VCaP (cell line): ENCODE measurements around the gene MYLK.

Experiments
- H3K27ac ChIP-seq: fragments of 450-650 bp; 2 replicates; pipeline ENCODE4 v1.5.1; 2017
- TF ChIP-seq, protein P1 (sequence below): fragments of 450-650 bp; conservative IDR thresholded peaks from 2 replicates; pipeline ENCODE4 v1.5.1; 2017; ENCODE audit warnings: mild to moderate bottlenecking, moderate library complexity

Gene MYLK

DNA sequence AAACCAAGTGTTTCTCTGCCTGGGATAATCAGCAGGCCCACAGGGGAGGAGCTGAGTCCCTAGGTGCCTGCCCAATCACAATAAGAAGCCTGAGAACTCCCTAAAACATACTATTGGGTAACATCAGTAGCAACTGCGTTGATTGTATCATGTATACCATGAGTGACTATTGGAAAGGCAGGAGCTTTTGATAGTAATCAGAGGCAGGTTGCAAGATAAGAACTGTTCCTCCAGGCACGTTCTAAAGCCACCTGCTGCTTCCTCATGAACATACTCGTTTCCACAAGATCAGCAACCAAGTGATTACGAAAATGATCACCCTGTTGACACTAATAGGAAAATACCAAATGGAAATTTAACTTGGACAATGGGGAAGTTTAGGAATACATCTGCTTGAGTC is 6.7 kb downstream of the MYLK start:
- TF ChIP-seq, protein P1, sequence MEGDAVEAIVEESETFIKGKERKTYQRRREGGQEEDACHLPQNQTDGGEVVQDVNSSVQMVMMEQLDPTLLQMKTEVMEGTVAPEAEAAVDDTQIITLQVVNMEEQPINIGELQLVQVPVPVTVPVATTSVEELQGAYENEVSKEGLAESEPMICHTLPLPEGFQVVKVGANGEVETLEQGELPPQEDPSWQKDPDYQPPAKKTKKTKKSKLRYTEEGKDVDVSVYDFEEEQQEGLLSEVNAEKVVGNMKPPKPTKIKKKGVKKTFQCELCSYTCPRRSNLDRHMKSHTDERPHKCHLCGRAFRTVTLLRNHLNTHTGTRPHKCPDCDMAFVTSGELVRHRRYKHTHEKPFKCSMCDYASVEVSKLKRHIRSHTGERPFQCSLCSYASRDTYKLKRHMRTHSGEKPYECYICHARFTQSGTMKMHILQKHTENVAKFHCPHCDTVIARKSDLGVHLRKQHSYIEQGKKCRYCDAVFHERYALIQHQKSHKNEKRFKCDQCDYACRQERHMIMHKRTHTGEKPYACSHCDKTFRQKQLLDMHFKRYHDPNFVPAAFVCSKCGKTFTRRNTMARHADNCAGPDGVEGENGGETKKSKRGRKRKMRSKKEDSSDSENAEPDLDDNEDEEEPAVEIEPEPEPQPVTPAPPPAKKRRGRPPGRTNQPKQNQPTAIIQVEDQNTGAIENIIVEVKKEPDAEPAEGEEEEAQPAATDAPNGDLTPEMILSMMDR: no peak
- H3K27ac ChIP-seq: no peak overlapping the region

DNA sequence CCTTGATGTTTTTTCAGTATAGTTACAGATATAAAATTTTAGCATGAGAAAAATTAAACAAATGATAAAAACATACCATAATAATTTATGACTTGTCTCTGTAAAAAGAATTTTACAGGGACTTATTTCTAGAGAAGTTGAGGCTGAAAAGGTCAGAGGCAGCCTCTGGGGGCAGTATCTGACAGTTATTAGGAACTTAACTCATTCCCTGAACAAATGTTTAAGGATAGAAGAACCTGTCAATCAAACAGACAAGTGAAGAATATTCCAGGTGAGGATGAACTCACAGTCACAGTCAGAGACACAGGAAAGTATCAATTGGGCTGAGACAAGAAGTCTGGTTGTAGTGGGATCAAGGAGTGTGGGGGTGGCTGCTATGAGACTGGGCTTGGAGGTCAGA is 7.3 kb downstream of the MYLK start:
- no peak overlapping the region for H3K27ac ChIP-seq
- TF ChIP-seq, protein P1: peak; percentile 39; the same call in 1 of the 2 replicates

DNA sequence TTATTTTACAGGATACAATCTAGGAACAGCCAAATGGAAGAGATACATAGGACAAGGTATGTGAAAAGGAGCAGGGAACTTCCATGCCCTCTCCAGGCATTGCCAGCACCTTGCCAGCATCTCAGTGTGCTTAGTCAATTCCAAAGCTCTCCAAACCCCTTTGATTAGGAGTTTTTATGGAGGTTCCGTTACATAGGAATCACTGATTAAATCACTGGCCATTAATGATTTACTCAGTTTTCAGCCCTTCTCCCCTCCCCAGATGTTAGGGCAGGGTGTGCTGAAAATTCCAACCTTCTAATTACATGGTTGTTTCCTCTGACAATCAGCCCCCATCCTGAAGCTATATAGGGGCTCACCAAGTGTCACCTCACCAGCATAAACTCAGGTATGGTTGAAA is 11.5 kb downstream of the MYLK start:
- TF ChIP-seq, protein P1: no peak
- no peak overlapping the region for H3K27ac ChIP-seq

DNA sequence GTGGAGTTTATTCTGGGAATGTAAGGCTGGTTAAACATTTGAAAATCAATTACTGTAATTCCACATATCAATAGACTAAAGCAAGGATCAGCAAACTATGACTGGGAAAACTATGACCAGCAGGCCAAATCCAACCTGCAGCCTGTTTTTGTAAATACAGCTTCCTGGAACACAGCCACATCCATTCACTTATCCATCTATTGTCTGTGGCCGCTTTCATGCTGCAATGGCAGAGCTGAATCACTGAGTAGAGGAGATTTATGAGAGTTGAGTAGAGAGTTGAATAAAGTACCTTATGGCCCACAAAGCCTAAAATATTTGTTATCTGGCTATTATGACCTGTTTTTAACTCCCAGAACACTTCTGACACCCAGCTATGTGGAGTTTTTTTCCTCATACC is 12.2 kb downstream of the MYLK start:
- no peak overlapping the region for H3K27ac ChIP-seq
- TF ChIP-seq, protein P1: no peak

DNA sequence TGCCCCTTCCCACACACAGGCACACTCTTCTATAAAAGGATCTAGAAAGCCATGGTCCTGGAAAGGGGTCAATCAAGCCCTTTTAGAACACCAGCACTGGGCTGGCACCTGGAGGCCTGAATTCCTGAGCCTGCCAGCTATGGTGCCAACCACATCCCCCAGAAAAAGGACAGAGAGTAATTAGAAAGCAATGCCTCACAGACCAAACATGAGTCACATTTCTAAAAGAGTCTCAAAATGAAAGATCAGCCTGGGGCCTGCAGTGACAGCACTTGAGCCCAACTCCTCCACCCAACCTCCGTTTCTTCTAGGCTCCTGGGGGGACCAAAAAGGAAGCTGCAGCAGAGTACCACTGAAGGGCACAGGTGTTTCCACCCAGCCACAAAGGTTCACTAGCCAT is 14.1 kb downstream of the MYLK start:
- TF ChIP-seq, protein P1: no peak
- H3K27ac ChIP-seq: no peak overlapping the region

DNA sequence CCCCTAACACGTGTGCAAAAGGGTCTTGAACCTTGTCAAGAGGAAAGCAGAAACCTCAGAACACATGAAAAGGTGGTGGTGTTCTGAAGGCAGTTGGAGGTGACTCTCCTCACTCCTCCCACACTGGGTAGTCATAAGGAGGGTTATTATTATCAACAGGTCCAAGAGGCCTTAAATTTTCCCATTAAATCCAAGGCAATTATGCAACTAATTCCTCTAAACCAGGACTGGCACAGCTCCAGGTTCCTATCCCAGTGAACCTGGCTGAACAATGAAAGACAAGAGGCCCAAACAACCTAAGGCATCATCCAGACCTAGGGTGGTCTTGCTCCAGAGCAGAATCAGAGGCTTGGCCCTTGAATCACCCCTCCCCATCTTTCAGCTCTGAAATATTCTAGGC is 15.0 kb downstream of the MYLK start:
- H3K27ac ChIP-seq: no peak overlapping the region
- TF ChIP-seq, protein P1: no peak

DNA sequence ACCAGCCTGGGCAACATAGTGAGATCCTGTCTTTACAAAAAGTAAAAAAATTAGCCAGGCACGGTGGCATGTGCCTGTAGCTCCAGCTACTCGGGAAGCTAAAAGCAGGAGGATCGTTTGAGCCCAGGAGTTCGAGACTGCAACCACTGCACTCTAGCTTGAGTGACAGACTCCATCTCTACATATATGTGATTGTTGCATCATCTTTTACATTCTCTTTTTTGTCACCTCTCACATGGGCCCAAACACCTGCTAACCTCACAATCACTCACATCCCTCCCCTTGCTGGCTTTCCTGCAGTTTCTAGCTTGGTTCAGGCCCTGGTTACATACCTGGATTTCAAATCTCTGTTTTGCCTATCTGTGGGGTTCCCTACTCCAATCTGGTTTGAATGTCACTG is 19.4 kb downstream of the MYLK start:
- TF ChIP-seq, protein P1: no peak
- H3K27ac ChIP-seq: no peak overlapping the region

DNA sequence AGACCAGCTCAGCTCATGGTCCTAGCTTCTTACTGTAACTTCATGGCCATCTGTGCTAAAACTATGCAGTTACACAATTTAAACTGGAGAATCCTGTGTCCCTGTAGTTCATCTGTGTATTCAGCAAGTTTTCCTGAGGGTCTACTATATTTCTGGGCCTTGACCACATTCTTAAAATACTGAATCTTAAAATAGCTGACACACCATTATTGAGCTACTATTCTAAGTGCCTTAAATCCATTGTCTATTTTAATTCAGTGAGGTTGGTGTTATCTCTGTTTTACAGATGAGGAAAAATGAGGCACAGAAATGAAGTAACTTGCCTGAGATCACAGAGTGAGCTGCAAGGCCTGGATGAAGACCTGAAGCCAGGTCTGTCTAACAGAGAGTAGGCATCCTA is 22.0 kb downstream of the MYLK start:
- no peak overlapping the region for H3K27ac ChIP-seq
- TF ChIP-seq, protein P1: no peak
